Occipital lobe (tissue), 2 donors: ENCODE data around the gene CYTL1. TPM values are rescaled to one million over a fixed set of nuclear protein-coding genes. Genes with fewer than 3 reads are reported as not detected.
"Not testable (repeated sequence)": the region's sequence is repeated elsewhere in the genome, so short reads cannot be mapped to it uniquely, and the experiment has no call there.

Experiments used
- DNase-seq: peaks from one replicate; lab custom pipeline; 2025; lab: John Stamatoyannopoulos, UW
- total RNA-seq: library from RNA; depleted of rRNA; stranded (reverse); fragments of >200 nt; gene quantifications from one replicate; pipeline ENCODE4 v1.2.3, GENCODE V29; 2014

Gene CYTL1
- total RNA-seq, 1 donor from 2014 or later, result 0.94 TPM

DNA sequence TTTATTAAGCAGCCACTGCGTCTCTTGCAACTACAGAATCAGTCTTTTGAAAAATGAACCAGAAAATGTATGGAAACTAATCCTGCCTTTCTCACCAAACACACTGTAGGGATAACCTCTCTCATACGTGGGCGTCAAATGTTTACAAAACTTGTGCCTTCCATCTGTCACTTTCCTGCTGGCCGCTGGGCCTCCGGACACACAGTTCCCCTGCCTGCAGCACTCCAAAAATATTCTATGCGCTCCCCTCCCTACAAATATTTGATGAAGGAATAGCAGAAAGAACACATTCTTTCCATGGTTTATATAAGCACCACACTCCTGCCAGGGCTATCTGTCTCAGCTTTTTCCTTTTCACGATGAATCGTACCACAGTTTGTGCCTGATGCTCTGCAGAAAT, 14.9 kb upstream of the CYTL1 start:
- DNase-seq, result no peak

DNA sequence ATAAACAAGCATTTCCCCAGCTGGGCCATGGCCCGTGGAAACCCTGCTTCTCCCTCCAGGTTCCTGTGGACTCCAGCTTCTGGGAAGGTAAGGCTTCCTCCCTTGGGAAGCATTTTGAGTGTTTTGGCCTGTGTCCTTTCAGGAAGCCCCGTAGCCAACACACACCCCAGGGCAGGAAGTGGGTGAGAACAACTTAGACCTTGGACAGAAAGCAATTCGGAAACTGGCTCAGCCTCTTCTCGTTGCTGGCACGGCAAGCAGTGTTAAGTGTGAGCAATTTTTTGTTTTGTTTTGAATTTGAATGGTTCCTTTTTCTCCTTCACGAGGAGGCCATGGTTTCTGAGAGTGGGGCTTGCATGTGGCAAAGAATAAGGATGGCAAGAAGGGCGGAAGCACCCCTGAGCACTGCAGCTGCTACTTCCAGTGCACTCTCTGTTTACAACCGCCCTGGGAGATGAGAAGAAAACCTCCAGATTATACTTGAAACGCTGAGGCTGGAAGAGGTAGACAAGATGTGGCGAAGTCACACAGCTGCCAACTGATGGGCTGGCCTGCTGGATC, 14.1 kb upstream of the CYTL1 start:
- DNase-seq, result no peak

DNA sequence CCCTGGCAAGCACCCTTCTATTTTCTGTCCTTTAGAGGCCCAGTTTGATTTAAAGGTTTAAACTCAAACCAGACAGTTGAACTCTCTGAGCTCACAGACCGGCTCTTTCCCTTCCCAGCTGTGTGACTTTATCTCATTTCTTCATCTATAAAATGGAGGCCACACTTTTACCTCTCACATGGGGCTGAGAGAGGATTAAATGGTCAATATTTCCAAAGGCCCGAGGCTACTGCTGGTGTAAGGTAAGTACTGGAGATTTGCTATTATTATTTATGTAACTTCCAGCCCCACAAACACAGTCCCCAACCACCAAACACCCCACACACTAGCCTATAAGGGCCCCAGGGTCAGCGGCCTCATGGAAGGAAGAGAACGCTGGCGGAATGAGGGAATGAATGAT, 13.6 kb upstream of the CYTL1 start:
- DNase-seq, result no peak

DNA sequence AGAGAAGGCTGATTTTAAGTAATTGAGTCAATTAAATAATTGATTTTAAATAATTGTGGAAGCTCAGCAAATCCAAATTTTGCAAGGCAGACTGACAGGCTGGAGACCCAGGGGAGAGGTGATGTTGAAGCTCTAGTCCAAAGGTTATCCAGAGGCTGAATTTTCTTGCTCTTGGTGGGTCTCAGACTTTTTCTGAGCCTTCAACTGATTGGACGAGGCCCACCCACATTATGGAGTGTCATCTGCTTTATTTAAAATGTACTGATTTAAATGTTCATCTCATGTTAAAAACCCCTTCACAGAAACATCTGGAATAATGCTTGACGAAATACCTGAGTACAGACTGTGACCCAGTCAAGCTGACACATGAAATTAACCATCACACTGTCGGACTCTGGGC, 11.7 kb upstream of the CYTL1 start:
- no peak for DNase-seq

DNA sequence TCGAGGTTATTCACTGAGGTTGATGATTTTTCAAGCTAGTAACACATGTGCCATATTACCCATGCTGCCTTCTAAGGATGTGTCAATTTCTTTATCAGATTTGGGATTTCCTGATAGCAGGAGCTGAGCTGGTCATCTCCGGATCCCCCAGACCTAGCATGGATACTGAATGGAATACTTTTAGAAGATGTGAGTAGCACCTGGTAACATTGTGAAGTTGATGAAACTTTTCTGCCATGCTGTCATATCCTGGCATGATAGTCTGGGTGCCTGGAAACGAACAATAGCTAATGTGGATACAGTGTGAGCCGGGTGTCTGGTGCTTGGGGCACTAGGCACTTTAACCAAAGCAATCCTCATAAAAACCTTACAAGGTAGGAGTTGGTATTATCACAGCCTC, 11.0 kb upstream of the CYTL1 start:
- no peak for DNase-seq

DNA sequence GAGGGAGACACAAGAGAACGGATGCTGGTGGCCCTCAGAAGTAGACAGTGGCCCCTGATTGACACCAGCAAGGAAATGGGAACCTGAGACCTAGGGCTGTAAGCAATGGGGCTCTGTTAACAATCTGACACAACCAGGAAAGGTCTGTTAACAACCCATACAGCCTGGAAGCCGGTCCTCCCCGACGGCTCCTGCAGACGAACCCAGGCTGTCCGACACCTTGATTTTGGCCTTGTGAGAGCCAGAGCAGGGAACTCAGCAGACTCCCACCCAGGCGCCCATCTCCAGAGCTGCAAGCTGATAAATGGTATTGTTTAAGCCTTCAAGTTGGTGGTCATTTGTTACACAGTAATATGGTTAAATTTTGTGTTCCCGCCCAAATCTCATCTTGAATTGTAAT, 10.2 kb upstream of the CYTL1 start:
- no peak for DNase-seq

DNA sequence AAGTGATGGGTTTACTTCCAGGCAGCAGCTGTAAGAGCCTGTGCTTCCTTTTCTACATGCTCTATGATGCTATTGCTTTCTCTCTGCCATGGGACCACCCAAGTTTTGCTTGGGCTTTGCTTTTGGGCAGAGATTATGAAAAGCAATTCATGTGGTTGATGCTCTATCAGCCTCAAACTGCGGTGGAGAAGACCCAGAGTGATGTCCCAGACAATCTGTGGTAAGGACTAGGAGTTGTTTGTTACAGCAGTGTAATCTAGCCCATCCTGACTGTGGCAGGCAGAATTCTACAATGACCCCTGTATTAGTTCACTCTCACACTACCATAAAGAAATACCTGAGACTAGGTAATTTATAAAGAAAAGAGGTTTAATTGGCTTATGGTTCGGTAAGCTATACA, 9.2 kb upstream of the CYTL1 start:
- DNase-seq, result no peak

DNA sequence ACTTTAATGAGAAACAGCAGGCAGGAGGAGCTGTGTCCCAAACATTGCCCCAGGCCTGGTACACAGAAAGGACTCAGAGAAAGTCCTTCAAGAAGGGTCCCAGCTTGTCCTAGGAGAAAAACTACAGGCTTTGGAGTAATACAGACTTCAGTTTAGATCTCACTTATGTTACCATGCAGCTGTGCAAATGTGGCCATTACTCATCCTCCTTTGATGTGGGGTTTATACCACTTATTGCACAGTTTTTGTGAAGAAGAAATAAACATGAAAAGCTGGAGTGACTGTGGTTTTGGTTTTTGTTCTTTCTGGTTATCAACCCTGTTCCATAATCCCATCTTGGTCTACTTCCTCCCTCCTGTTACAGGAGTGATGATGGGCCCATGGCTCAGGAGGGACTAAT, 8.1 kb upstream of the CYTL1 start:
- no peak for DNase-seq

DNA sequence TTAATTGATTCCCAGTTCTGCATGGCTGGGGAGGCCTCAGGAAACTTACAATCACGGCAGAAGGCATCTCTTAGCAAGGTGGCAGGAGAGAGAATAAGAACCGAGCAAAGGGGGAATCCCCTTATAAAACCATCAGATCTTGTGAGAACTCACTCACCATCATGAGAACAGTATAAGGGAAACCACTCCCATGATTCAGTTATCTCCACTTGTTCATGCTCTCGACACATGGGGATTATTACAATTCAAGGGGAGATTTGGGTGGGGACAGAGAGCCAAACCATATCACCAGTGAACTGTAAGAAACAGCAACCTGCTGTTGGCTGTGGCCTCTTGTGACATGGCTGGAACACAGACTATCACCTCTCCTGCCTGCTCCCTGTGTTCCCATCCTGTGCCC, 7.1 kb upstream of the CYTL1 start:
- no peak for DNase-seq

DNA sequence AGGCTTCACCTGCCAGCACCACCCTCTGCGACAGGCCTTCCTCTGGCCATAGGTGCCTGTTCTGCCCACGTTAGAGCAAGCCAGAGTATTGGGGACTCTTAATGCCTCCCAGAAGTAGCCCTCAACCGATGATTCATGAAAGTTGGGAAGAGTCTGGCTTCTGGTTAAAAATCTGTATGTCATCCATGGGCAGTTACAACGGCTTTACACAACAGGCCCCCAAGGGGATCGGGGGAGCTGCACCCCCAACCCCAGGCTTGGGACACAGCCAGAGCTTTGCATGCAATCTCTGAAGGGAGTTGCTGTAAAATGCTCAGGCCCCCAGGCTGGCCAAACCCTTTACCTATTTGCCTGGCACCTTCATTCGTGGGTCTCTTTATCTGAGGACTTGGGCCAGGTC, 5.4 kb upstream of the CYTL1 start:
- DNase-seq, result no peak

DNA sequence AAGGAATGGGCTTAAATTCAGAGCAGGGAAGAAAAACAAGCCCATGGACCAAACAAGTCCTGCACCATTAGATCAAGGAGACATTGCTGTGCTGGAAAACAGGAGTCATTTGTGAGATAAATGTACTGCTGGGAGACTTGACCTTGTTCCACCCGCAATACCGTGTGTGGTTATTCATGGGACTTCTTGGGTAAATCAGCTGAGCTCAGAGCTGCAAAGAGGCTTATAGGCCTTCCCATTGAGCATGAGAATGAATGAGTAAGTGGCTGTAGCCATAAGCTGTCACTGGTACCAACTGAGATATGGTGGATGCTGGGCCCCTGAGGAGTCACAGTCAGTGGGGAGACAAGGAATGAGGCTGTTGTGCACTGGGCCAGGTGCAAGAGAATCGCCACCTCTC, 2.3 kb upstream of the CYTL1 start:
- DNase-seq, result no peak

DNA sequence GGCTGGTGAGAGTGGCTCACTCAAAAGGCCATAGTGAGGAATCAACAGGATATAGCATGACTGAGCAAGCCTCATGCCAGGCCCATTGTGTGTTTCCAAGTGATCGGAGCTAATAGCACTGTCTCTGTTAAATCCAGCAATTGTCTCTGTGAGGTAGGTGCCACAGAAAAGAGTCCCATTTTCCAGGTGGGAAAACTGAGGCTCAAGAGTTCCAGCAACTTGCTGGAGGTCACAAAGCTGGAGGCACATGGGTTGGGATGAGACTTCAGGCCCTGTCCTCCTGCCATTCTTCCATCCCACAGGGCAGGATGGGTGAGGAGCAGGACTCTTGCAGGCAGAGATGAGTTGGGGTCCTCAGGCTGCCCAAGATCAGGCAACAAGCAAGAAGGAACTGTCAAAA, 1.1 kb upstream of the CYTL1 start:
- no peak for DNase-seq

DNA sequence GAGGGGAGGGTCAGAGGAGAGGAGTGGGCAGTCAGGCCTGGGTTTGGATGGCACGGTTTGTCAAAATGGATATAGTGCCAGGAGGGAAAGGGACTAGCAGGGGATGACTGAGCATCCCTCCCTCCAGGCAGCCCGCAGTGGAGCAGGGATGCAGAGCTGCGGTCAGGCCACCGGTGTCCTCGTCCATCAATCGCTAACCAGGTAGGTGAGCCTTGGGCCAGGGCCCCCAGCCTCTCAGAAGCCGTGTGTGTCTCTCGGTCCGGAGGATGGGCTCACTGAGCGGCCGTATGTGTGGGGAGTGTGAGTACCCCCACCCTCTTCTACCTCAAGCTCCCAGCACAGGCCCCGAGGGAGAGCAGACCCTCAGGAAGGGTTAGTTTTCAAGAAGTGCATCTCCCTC, 538 bp upstream of the CYTL1 start:
- DNase-seq, result no peak

DNA sequence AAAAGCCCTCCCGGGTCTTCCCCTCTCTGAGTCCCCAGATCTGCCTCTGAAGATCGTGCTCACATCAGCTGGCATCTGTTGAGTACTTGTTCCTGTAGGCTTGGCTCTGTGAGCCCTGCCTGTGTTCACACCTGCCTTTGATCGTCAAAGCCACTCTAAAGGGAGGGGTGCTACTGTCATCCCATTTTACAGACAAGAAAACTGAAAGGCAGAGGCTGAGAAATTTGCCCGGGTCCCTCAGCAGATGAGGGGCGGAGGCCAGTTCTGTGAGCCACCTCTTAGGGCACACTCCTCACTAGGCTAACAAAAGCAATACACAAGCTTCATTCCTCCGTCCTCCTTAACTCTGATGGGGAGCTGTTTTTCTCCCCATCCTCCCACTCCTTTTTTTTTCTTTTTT, 655 bp downstream of the CYTL1 start:
- DNase-seq, result no peak

DNA sequence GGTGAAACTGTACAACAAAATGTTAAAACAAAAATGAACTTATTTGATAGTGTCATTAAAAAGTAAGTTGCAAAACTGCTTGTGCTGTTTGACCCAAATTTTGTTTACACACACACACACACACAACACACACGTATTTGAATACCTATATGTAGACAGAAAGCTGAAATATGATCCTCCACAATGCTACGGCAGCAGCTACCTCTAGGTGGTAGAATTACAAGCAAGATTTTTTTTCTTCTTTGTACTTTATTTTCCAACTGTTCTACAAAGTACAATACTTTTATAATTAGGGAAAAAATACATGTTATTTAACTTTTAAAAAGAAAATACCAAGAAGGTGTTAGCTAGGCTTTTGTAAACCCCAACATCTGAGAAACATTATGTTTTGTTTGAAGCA, 1.2 kb downstream of the CYTL1 start:
- no peak for DNase-seq

DNA sequence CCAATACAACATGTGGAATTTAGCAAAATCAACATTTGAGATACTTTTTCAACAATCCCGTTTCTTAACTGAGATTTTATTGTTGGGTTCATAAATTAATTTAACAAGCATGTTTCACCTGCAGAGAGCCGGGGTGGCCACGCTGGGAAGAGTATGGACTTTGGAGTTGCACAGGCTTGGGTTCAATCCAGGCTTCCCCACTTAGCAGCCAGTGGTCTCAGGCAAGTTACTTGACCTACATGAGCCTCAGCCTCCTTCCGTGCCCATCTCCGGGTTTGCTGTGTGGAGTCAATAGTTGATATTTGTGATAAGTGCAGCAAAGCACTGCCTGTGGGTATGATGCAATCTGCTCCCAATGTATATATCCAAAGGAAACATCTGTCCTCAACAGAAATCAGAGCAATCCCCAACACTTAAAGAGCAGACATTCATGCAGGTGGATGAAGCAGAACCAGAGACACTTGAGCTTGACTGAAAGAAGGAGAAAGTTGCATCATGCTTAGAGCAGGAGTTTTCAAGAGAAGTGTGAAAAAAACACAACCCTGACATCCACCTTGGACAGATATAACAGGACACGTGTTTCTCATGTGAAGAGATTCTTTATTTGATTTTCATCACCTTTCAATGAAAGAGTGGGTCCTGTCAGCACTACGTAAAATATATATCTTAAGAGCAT, 5.1 kb downstream of the CYTL1 start:
- no peak for DNase-seq

DNA sequence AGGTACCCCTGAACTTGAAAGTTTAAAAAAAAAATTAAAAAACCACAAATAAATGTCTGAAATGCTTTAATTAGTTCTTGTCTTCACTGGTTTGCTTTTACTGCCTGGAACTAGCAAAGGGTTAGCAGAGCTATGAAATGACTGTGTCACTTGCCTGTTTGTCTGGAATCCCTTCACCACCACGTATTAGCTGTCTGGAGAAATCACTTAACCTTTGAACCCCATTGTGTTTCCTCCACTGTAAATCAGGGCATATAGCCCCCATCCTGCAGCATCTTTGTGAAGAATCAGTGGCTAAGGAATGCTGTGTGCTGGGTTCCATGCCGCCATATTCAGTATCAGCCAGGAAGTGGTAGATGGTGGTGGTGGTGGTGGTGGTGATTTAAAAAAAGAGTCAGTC, 6.3 kb downstream of the CYTL1 start:
- DNase-seq, result no peak

DNA sequence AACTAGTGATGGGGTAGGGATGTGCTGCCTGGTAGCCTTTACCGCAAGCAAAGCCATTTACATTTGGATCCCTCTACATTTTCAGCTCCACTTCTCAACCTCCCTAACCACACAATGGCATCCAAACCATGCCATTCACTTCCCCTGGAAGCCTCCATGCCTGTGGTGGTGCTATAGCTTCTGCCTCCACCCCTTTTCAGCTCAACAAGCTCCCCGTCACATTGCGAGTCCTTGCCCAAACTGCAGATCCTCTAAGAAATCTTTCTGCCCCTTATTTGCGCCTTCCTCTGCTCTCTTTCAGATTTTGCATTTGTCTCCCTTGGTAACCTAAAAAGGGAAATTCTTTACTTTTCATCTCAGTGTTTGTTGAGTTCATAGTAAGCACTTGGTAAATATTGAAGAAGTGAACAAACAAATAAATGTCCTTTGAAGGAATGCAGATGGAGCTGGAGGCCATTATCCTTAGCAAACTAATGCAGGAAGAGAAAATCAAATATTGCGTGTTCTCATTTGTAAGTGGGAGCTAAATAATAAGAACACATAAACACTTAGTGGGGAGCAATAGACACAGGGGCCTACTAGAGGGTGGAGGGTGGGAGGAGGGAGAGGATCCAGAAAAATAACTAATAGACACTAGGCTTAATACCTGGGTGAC, 6.9 kb downstream of the CYTL1 start:
- no peak for DNase-seq

DNA sequence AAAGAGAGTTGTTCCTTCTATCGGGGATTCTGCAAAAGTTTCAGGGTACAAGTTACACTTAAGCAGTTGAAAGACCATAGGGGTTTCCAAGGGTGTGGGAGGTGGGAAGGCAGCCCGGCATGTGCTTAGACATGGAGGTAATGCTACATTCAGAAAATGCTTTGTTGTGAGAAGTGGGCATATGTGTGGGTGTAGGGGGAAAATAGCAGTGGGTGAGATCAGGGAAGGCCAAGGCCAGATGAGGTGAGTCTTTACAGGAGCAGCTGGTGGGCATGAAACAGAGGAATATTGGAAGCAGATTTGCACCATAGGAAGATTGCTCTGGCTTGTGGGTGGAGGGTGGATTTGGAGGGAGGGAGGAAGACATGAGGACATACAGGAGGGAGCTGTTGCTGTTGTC, 8.3 kb downstream of the CYTL1 start:
- no peak for DNase-seq

DNA sequence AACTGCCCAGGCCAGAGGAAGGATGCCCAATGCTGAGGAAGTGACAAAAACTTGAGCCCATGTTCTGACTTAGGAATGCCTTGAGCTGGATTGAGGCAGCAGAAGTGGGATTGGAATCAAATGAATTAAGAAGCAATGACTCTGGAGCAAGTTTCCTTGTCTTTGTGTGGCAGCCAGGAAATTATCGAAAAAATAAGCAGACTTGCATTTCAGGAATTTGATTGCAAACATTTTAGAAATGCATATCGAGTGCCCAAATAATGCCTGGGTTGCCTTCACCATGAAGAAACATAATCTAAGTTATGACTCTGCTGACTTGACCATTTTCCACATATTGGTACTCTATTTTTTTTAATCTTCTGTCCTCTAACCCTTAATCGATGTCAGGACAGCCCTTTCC, 9.5 kb downstream of the CYTL1 start:
- DNase-seq, result no peak

DNA sequence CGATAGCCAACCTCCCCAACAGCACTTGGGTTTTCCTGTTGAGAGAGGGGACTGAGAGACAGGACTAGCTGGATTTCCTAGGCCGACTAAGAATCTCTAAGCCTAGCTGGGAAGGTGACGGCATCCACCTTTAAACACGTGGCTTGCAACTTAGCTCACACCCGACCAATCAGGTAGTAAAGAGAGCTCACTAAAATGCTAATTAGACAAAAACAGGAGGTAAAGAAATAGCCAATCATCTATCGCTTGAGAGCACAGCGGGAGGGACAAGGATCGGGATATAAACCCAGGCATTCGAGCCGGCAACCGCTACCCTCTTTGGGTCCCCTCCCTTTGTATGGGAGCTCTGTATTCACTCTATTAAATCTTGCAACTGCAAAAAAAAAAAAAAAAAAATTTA, 12.3 kb downstream of the CYTL1 start:
- not testable (repeated sequence) for DNase-seq

DNA sequence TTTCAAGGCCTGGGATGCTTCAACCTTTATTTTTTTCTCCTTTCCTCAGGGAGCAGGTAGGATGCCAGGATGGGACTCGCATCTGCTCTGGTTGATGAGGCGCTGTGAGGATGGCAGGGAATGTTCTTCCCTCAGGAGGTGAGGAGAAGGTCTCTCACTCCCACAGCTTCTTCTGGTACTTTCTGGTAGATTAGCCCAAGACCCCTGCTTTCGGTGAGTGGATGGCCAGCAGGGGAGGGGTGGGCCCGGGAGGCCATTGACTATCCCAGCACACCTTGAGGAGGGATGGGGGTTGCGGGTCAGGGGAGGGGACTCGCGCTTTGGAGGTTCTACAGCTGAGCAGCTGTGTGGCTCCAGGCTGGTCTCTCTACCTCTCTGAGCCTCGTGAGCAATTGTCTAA, 14.8 kb downstream of the CYTL1 start:
- DNase-seq, result no peak

DNA sequence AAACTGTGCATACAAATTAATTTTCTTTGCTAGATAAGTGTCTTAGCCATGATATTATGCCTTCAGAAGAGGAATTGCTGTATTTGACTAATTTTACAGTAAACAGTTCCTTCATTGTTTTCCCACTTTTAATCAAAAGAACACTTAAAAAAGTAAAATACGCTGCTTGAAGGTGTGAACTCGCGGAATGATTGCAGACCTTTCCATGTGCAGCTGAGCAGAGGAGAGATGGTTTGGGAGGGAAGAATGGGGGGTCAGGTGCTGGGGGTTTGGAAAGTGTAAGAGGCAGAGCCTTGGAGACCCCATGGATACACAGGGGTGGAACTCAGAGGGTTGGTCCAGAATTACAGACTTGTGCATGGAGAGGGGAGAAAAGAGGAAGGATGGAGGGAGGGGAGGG, 15.3 kb downstream of the CYTL1 start:
- DNase-seq, result no peak
